Astrocyte of the cerebellum (primary cell): ENCODE measurements around the gene CTNNA3.

Source experiments
- DNase-seq: peaks from one replicate; pipeline ENCODE4 v3.0.0-alpha.2; 2011; ENCODE audit warnings: low read depth
- H3K4me3 ChIP-seq: 2 replicates; pipeline ENCODE4 v1.5.1; 2011; ENCODE audit warnings: mild to moderate bottlenecking, low read depth, low read length, moderate library complexity
- in situ Hi-C: cut with HindIII; loops from 2 replicates; pipeline ENCODE4 v1.10.0; 2017; ENCODE audit warnings: low sequenced_read_pairs
- TF ChIP-seq, protein P1 (sequence below): IDR thresholded peaks from 2 replicates; pipeline ENCODE4 v1.5.1; 2012; ENCODE audit warnings: low read length, low read depth, moderate library complexity, mild to moderate bottlenecking; ENCODE audit errors: missing control alignments

The CTNNA3 gene

DNA sequence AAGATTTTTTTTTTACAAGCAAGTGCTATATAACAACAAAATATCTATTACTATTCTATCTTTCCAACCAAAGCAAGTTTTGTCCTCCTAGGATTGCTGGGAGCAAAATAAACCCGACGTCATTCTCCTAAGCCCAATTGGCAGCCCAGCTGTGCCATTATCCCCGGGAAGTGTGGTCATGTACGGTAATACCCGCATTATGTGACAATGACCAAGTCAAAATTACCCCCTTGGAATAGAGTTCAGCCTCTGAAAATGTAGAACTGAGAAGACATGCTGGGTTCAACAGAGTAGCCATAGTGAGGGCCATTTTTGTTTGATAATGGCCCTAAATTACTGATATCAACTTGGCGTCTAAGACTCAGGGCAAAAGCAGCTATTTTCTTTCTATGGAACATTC is 554.7 kb downstream of the CTNNA3 start:
- in situ Hi-C loops = no loop called here
- no peak overlapping the region for H3K4me3 ChIP-seq
- TF ChIP-seq, protein P1, sequence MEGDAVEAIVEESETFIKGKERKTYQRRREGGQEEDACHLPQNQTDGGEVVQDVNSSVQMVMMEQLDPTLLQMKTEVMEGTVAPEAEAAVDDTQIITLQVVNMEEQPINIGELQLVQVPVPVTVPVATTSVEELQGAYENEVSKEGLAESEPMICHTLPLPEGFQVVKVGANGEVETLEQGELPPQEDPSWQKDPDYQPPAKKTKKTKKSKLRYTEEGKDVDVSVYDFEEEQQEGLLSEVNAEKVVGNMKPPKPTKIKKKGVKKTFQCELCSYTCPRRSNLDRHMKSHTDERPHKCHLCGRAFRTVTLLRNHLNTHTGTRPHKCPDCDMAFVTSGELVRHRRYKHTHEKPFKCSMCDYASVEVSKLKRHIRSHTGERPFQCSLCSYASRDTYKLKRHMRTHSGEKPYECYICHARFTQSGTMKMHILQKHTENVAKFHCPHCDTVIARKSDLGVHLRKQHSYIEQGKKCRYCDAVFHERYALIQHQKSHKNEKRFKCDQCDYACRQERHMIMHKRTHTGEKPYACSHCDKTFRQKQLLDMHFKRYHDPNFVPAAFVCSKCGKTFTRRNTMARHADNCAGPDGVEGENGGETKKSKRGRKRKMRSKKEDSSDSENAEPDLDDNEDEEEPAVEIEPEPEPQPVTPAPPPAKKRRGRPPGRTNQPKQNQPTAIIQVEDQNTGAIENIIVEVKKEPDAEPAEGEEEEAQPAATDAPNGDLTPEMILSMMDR = no peak
- DNase-seq = no peak

DNA sequence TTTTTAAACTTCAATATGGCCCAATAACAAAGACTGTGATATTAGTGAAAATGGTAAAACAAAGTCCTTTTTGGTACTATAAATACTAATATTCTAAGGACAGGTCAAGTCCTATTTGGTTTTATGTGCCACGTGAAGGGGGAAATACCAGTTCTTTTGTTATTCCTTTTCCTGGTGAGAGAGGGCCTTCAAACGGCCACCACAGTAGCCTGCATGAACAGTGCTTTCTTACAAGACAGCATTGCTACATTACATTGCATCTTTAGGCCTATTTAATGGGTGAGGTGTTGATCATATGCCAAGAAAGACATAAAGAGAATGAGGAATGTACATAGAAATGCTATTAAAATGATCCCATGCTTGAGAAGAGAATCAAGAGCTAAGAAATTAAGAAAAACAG is 555.4 kb downstream of the CTNNA3 start:
- in situ Hi-C loops = no loop called here
- TF ChIP-seq, protein P1 = no peak
- H3K4me3 ChIP-seq = no peak overlapping the region
- no peak for DNase-seq

DNA sequence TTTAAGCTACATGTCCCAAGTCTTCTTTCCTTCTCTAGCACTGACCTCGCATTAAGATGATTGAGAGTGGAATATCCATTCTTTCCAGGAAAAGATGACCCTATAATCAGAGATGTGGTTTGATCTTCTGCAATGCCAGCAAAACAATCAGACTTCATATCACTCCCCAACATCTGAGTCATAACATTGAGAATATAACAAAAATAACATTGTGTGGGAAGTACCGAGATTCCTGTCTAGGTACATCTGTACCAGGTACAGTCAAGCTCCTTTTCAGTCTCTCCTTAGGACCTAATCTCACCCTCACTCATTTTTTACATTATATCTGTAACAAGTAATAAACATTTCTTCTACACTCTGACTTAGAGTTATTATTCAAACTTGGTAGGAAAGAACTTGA is 568.6 kb downstream of the CTNNA3 start:
- TF ChIP-seq, protein P1 = no peak
- DNase-seq = no peak
- in situ Hi-C loops = no loop called here
- no peak overlapping the region for H3K4me3 ChIP-seq

- H3K4me3 ChIP-seq = no peak overlapping the region
- no peak for DNase-seq
- in situ Hi-C loops = no loop called here
- TF ChIP-seq, protein P1 = no peak
These were observed 576.3 kb downstream of the CTNNA3 start for GRCh38 chr10:67119651-67120050.

GRCh38 chr10:67115972-67116371 is 580.0 kb downstream of the CTNNA3 start:
- H3K4me3 ChIP-seq = no peak overlapping the region
- TF ChIP-seq, protein P1 = no peak
- in situ Hi-C loops = no loop called here
- DNase-seq = peak; percentile 59

DNA sequence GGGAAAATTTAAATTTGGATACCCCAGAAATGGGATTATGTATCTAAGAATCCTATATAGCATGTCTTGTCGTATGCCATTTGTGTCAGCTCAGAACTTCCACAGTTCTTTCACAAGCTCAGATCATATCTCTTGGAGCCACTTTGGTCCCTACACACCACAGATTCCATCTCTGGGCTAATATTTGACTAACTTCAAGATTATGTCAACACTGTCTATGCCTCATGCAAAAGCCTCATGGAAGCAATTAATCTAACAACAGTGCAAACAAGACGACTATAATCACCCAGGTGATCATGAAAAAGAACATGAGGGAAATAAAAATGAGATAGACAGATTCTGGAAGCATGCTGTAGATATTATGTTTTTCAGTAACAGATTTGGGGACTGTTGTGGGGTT is 581.0 kb downstream of the CTNNA3 start:
- H3K4me3 ChIP-seq = no peak overlapping the region
- in situ Hi-C loops = no loop called here
- no peak for DNase-seq
- TF ChIP-seq, protein P1 = no peak

DNA sequence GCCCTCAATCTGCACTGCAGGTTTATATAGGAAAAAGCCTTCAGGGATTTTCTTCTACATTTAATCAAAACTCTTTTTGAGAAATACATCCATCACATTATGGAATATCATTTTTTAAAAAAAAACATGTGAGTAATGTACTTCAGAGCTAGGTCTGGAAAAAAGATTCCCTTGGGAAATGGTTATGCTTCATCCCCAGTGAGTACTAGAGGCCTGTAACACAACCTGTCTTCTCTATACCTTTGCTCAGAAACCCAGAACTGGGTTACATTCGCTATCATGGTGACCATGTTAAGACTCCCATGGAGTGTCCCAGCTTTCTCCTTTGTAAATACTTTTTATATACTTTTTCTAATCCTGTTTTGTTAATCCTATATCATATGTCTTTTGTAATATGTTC is 583.2 kb downstream of the CTNNA3 start:
- in situ Hi-C loops = no loop called here
- TF ChIP-seq, protein P1 = no peak
- DNase-seq = no peak
- no peak overlapping the region for H3K4me3 ChIP-seq
